GM21576 (cell line): ENCODE measurements around the gene TTC34.

Experiments
- ATAC-seq: cut with Tn5 transposase; IDR thresholded peaks from one replicate; pipeline ENCODE4 v1.9.1; 2021; ENCODE audit warnings: mild to moderate bottlenecking, moderate library complexity; ENCODE audit not compliant: unreplicated experiment

The TTC34 gene

DNA sequence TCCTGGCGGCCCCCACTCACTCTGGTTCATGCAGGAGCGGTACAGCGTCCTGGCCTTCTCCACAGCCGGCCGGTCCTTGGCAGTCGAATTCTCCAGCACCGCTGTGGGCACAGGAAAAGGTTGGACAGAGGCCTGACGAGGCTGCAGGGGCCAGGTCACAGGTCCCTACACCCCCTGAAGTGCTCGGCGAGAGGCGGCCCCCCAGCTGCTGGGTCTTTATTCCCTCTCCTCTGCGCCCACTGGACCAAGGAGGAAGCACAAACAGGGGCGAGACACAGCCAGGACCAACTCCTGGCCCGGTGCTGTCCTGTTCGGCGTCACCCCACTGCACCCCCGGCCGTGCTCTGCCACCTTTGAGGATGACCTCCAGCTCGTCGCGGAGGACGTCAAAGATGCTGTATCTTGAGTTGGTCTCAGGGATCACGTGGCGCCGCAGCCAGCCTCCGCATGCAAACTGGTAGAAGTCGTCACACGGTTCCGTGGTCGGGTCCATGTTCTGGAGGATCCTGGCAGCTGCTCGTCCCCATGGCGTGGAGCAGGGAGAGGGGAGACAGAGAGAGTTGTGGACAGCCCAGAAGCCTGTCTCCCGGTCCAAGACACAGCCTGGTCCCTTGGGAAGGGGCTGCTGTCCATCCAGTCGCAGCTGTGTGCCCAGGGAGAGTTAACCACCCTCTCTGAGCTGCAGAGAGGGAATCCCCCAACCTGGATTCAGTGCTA lies 192.0 kb downstream of the TTC34 start:
- ATAC-seq, result no peak

DNA sequence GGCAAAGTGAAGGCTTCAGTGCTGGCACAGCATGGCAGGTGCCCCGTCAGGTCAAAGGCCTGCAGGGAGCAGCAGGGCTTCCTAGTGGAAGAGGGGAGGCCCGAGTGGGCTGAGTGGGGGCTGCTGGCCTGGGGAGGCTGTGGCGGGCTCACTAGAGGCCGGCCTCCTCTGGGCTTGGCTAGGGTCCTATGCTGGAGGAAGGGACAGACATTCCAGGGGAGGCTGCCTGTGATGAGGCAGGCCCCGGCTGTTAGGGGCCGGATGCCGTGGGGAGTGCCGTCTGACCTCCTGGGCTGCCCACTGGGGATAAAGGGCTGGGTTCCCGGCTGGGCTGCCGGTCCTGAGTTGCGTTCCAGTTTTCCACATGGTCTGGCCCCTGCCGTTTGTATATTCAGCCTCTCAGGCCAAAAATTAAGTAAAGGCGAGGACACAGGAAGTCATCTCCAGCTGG lies 193.8 kb downstream of the TTC34 start:
- no peak for ATAC-seq

DNA sequence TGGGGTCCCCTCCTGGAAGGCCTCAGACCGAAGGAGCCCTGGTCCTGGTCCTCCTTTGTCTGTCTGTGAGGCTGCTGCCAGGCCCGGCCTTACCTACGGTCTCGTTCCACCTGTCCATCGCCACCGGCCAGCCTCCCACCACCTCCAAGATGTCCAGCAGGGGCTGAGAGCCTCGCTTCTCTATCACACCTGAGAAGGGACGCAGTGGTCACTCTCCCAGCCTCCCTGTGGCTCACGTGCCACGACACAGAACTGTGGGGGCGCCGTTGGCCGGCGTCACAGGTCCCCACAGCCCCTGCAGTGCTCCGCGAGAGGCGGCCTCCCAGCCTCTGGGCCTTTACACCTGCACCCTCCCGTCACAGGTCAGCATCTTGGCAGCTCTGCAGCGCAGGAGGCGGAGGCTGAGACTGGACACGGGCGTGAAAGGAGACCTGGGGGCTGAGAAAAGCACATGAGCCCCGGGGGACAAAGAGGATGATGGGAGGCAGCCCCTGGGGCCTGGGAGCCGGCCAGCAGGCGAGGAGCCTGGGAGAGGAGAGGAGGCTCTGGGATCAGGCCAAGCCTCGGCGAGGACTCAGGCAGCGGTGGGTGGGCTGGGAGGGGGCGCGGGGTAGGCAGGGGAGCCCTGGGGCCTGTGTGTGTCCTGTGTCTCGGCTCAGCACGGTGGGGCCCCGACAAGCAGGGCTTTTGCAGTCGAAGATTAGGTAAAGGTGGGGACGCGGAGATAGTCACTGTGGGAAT lies 194.4 kb downstream of the TTC34 start:
- ATAC-seq, result no peak

DNA sequence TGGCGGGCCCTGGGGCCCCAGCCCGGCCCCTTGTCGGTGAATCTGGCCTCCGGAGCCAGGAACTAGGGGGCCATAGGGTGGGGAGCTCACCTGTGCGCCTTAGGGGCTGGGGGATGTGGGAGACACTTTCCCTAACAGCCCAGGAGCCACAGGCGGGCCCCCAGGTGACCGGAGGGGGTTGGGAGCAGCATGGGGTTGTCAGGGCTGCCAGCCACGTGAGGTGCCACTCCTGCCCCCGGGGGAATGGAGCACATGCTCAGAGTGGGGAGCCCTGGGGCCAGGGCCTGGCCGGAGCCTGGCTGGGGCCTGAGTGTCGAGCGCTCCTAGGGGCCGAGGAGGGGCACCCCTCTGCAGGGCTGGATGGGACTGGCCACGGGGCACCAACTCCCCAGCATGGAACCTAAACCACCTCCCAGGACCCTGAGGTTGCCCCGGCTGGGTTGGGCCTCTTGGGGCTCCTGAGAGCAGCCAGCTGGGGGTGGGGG lies 195.1 kb downstream of the TTC34 start:
- ATAC-seq, result no peak

DNA sequence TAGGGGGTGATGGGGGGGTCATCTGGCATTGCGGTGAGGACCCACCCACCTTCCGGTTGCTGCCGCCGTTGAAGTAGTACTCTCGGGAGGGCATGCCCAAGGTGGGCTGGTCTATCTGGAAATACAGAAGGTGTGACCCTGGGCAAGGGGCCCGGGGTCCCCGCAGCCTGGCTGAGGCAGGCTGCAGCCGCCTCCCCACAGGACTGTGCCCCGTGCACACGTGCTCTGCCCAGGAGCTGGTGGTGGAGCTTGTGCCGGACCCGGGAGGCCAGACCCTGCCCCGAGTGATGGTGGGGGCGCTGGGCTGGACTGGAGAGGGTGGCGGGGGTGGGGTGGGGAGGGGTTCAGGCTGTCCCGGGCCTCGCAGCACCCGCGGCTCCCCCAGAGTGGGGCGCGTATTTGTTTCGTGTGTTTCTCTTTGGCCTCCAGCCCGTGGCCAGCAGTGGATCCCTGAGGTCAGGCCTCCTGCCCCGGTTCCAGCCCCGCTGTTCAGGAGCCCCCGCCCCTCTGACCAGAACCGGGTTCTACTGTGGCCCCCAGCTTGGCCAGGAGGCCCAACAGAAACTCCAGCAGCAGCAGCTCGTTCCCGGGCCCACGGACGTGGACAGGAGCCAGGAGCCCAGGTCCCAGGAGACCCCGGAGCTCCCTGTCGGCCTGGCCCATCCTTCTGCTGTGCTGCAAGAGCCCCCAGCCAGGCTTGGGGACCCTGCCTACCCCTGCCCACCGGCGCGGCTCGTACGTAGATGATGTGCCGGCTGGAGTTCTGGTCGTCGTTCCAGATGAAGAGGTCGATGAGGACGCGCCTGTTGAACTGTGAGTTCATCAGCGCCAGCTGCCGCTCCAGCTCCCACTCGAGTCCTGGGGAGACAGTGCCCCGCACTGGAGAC lies 195.7 kb downstream of the TTC34 start:
- ATAC-seq, result no peak

DNA sequence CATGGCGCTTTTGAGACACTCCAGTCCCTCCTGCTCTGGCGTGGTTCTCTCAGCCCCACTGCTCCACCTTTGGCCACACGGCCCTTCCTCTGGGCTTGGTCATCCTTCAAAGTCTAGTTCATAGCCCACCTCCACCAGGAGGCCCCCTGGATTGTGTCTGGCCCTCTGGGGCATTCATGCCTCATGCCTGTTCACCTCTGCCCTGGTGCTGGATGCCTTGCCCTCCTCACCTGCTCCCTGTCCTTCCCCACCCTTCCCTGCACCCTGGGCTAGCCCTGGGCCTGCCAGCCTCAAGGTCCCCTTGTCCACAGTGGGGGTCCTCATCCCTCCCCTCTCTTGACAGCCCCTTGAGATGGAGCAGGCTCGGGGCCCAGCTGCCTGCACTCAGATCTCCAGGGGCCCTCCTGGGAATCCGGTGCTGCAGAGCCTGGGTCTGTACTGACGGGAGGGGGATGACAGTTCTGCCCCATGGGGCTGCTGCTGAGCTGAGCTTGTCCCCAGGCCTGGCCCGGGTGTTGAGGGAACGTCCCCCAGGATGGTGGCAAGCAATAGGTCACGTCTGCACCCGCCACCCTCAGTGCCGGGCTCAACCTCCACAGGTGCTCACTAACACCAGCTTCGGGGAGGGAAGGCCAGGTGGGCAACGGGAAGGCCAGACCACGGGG lies 196.5 kb downstream of the TTC34 start:
- no peak for ATAC-seq

DNA sequence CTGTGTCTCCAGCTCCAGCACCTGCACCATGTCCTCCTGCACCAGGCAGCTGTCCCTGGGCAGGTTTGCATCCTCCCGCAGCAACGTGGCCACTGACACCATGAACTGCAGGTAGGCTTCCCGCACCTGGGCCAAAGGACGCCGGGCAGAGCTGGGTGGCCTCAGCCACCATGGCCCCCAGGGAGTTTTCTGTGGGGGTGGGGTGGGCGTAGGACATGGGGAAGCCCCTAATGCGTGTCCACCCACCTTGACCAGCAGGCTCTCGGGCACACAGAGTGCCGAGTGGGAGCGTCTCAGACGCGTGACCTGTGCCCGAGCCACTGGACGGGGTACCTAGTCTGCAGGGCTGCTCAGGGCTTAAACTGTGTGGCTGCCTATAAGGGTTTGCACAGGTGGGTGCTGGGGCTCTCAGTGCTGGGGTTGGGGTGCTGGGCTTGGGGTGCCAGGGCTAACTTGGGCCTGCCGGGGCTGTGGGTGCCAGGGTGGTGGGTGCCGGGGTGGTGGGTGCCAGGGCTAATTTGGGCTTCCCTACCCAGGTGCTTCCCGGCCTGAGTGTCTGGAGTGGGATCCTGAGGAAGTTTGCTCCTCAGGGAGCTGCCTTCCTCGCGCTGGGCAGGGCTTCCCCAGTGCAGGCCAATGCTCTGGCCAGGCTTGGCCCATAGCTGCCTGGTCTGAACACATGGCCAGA lies 197.2 kb downstream of the TTC34 start:
- no peak for ATAC-seq

DNA sequence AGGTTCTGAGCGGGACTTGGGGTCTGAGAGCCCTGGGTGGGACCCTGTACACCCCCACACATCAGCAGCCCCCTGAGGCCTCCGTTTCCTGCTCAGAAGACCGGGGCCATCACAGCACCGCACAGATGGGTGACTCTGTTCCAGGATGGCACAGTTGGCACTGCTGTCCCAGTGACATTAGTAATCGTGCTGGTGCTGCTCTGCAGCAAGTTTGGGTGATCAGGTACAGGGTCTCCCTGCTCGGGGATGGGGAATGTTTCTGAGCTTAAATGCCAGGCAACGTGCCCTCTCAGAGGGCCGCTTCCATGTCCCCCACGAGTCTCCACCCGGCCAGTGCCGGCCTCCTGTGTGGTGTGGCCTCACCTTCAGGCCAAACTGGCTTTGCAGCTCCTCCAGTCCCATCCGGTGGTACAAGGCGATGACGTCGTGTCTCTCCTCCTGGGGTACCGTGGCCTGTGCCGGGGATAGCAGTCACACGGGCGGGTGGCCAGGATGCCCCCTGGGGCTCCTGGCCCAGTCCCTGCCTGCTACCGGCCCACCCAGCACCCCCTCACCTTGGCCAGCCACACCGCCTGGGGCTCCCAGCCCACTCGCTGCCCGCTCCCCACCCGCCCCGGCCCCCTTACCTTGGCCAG lies 197.9 kb downstream of the TTC34 start:
- ATAC-seq, result no peak

DNA sequence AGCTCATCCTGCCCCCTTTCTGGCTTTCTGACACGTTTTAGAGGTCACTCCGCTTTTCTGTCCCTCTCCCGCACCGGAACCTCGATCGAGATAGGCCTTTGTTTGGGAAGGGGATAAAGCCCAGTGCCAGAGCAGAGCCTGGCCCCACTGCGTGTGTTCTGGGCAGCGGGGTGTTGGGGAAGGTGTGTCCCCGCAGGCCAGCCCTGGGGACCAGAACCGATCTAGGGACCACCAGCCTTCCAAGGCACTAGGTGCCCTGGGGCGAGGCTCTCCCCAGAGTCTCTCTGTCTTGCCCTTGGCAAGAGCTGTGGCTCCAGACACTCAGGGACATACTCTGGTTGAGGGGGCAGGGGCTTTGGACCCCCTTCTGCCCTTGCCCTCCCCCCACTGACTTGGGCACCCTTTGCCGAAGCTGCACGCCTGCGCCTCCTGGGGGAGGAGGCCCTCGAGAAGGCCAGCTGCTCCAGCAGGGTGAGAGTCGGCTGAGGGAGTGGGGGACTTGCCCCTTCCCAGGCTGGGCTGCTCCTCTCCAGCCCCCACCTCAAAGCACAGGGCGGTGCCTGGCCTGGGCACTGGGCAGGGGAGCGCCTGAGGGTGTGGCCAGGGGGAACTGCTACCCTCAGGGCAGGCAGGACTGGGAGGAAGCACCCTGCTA lies 198.5 kb downstream of the TTC34 start:
- ATAC-seq, result no peak

DNA sequence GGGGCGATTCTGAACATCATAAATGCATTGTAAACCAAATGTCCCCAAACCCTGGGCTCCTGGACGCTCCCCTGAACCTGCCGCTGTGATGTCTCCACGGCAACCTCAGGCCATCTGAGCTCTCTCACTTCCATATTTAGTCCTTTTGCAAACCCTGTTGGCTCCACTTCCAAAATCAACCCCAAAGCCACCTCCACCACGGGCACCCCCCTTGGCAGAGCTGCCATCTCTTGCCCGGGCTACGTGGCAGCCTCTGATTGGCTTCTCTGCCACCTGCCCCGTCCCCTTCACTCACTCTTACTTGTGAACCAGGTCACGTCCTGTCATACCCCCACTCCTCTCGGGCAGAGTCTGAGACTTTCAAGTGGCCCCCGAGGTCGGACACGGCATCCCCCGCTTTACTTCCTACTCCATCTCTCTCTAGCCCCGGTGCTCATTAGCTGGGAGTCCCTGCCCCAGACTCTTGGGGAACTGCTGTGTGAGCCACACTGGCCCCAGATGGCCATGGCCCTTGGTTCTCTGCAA lies 199.1 kb downstream of the TTC34 start:
- no peak for ATAC-seq

DNA sequence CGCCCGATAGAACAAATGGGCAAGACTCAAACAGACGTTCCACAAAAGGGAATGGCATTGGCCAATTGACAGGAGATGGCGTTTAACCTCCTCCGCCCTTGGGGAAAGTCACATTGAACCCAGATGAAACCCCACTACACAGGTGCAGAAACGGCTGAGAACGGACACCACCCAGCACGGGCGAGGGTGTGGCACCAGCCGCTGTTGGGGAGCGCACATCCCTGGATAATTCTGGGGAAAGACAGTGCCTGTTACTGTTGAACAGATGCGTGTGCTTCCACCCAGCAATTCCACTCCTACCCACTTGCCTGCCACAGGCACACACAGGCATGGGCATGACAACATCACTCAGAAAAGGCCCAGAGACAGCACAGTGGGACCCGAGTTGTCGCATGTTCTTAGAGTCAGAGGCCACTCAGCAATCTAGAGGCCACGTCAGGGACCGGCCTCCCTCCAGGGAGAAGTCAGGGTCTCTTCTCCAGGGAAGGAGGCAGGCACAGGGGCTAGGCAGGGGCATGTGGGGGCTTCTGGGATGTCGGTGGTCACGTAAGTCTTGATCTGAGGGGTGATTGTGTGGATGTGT lies 199.7 kb downstream of the TTC34 start:
- ATAC-seq, result no peak

DNA sequence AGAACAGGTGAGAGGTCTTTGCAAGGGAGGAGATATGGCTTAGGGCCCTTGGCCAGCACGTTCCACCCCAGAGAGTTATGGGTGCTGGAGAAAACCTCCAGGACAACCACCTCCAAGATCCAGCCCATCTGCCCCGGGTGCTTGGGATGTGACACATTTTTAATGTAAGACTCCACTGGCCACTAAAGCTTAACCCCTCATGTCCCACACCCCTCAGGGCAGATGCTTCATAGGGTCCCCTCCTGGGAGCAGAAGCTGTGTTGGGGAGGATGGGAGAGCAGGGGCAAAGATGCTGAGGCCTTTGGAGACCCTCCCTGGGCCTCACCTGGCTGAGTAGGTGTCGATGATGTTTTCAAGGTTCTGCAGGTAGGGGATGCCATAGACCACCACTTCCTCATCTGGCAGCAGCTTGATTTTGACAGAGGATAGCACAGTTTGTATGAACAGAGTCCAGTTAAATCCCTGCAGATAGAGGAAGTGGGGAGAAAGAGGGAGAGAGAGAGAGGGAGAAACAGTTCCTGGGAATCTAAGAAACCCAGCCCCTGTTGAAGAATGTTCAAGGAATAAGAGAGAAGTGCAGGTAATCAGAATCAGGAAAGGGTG lies 203.1 kb downstream of the TTC34 start:
- ATAC-seq, result no peak

DNA sequence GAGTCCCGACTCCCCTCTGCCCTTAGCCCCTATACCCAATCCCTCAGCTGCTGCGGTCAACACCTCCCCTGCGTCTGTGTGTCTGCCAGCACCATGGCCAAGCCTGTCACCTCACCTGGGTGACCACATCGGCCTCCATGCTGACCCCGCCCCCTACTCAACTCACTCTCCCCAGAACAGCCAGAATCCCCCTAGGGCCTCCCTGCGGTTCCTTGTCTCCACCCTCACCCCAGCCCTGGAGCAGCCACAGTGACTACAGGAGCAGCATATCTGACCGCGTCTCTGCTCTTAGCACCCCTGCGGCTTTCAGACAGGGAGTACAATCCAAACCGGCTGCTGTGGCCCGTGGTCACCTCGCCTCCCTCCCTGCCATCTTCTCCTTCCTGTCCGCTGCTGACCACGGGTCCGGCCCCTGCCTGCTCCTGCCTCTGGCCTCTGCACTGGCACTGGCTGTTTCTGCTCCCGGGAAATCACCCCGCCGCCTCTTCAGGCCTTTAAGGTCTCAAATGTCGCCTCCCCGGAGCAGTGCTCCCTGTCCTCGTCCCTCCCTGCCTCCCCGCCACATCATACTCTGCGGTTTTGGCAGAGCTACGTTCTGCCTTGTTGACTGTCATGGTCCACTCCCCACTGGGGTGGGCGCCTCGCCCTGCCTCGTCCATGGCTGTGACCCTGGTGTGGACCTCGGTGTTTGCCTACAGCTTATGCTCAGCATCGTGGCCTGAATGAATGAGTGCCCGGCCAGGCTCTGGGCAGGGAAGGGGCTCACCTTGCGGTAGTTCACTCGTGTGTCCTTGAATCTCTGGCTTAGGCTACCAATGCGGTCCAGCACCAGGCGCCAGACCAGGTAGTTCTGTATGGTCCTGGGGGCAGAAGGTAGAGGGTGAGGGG lies 203.8 kb downstream of the TTC34 start:
- no peak for ATAC-seq

DNA sequence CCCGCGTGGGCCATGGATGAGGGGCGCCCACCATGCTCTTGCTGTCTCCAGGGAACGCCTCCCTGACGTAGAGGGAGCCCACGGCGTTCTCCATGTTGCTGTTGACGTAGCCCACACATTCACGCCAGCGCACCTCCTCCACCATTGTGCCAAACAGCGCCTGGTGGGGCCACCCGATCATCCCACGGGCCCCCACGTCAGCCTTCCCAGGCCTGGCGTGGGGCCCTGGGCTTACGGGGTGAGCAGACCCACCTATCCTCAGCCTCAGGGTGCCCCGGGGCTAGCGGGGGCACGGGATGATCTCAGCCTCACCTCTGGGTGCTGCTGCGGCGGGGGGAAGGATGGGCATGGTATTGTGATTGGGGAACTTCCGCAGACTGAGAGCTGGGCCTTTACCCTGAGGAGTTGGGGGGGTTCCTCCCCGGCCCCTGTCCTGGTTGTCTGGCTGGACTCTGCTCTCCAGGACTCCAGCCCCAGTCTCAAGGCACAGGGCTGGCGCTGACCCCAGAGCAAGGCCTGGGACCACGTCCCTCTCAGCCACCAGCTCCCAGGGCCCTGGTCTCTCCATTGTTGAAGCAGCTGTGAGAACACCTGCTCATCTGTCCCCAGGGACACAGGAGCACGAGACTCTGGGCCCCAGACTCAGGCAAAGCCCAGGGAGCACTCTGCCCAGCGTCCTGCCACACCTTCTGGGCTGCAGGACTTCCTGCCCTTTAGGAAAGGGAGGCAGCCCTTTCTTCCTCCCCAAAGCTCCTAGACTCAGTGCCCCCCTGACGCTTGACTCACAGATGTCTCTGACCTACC lies 204.8 kb downstream of the TTC34 start:
- ATAC-seq, result no peak

DNA sequence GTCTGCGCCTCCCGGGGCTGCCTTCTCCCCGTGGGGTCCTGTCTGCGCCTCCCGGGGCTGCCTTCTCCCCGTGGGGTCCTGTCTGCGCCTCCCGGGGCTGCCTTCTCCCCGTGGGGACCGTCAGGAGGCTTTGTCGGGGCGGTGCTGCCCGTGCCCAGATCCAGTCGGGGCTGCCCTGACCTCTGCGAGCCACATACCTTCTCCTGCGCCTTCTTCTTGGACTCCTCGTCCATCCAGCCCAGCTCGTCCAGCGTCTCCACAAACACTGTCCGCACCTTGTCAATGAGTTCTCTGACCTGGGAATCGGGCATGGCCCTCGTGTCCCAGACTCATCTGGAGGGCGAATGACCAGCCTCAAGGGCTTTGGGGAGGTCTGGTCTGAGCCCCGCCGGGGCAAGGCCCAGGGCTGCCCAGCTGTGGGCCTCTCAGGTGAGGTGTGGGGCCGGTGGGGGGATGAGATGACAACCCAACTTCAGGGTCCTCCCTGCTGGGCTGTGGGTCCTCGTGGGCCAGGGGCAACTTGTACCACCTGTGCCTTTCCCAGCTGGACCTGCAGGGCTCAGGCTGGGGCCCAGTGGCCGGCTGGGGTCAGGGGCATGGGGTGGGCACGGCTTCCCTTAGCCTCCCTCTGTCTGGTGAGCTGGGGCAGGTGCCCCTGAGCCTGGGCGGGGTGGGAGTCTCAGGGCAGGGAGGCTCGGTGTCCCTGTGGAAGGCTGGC lies 205.5 kb downstream of the TTC34 start:
- no peak for ATAC-seq
